HEK293 (cell line): ENCODE results near the gene SYTL1.
A peak's percentile ranks its signal among the peaks of the same experiment; 100 is the strongest.

Experiments used
- CTCF ChIA-PET: fragments of 350-600 bp; formaldehyde crosslinking; extraction: SDS; loops from one replicate; lab custom pipeline; 2021; ENCODE audit warnings: antibody characterized with exemption; lab: Yijun Ruan, JAX
- POLR2A ChIA-PET: fragments of 300-600 bp; formaldehyde crosslinking; extraction: SDS; loops from one replicate; lab custom pipeline; 2020; ENCODE audit warnings: antibody characterized with exemption, inconsistent platforms; lab: Yijun Ruan, JAX
- H3K27ac ChIP-seq: fragments of 200-500 bp; sonication (Bioruptor generic); 2 replicates; pipeline ENCODE4 v1.5.1; 2014; ENCODE audit warnings: low read depth, low read length, control low read depth, inconsistent platforms; ENCODE audit errors: extremely low read depth
- H3K36me3 ChIP-seq, 2 experiments: fragments of 200-500 bp in 1 of 2; sonication (Bioruptor generic) in 1 of 2; 1 replicate in 1 of 2; 2 replicates in 1 of 2; pipeline ENCODE4 v1.5.1; 2014 to 2017; ENCODE audit warnings: inconsistent platforms in 2 of 2, low read length in 2 of 2; ENCODE audit not compliant: control insufficient read depth in 2 of 2, insufficient read depth in 1 of 2
- H3K4me1 ChIP-seq: fragments of 200-500 bp; sonication (Bioruptor generic); 2 replicates; pipeline ENCODE4 v1.5.1; 2014; ENCODE audit warnings: mild to moderate bottlenecking, low read length, inconsistent platforms; ENCODE audit not compliant: control insufficient read depth, insufficient read depth
- H3K4me3 ChIP-seq: 2 replicates; pipeline ENCODE4 v1.5.1; 2011; ENCODE audit warnings: low read depth, mild to moderate bottlenecking, control low read depth, low read length, moderate library complexity
- H3K9me3 ChIP-seq: fragments of 200-500 bp; sonication (Bioruptor generic); 2 replicates; pipeline ENCODE4 v1.5.1; 2014; ENCODE audit warnings: low read depth, low read length, inconsistent platforms; ENCODE audit not compliant: control insufficient read depth, insufficient read depth
- GLIS1 ChIP-seq: fragments of 450-650 bp; formaldehyde crosslinking; IDR thresholded peaks from 2 replicates; pipeline ENCODE4 v1.5.1; 2016; ENCODE audit warnings: missing biosample characterization, missing genetic modification characterization
- KLF17 ChIP-seq: fragments of 450-650 bp; formaldehyde crosslinking; IDR thresholded peaks from 2 replicates; pipeline ENCODE4 v1.5.1; 2016; ENCODE audit warnings: missing biosample characterization, missing genetic modification characterization
- SP3 ChIP-seq: fragments of 450-650 bp; formaldehyde crosslinking; IDR thresholded peaks from 2 replicates; pipeline ENCODE4 v1.5.1; 2016; ENCODE audit warnings: missing biosample characterization, missing genetic modification characterization
- ZBTB1 ChIP-seq: fragments of 450-650 bp; formaldehyde crosslinking; IDR thresholded peaks from 2 replicates; pipeline ENCODE4 v1.5.1; 2016; ENCODE audit warnings: missing biosample characterization, missing genetic modification characterization
- ZBTB20 ChIP-seq: fragments of 450-650 bp; formaldehyde crosslinking; IDR thresholded peaks from 2 replicates; pipeline ENCODE4 v1.5.1; 2016; ENCODE audit warnings: missing biosample characterization, missing genetic modification characterization
- ZNF335 ChIP-seq: fragments of 450-650 bp; formaldehyde crosslinking; conservative IDR thresholded peaks from 2 replicates; pipeline ENCODE4 v1.5.1; 2016; ENCODE audit warnings: missing biosample characterization, missing genetic modification characterization
- ZNF394 ChIP-seq: fragments of 450-650 bp; formaldehyde crosslinking; IDR thresholded peaks from 2 replicates; pipeline ENCODE4 v1.5.1; 2016; ENCODE audit warnings: missing biosample characterization, missing genetic modification characterization, mild to moderate bottlenecking, moderate library complexity, borderline replicate concordance
- ZNF548 ChIP-seq: fragments of 450-650 bp; formaldehyde crosslinking; IDR thresholded peaks from 2 replicates; pipeline ENCODE4 v1.5.1; 2016; ENCODE audit warnings: missing biosample characterization, missing genetic modification characterization
- ZNF600 ChIP-seq: fragments of 450-650 bp; formaldehyde crosslinking; IDR thresholded peaks from 2 replicates; pipeline ENCODE4 v1.5.1; 2016; ENCODE audit warnings: missing biosample characterization, missing genetic modification characterization
- ZNF623 ChIP-seq: fragments of 450-650 bp; formaldehyde crosslinking; IDR thresholded peaks from 2 replicates; pipeline ENCODE4 v1.5.1; 2016; ENCODE audit warnings: missing biosample characterization, missing genetic modification characterization
- ZNF785 ChIP-seq: fragments of 450-650 bp; formaldehyde crosslinking; IDR thresholded peaks from 2 replicates; pipeline ENCODE4 v1.5.1; 2016; ENCODE audit warnings: missing biosample characterization, missing genetic modification characterization
- ZSCAN4 ChIP-seq: fragments of 450-650 bp; formaldehyde crosslinking; IDR thresholded peaks from 2 replicates; pipeline ENCODE4 v1.5.1; 2017; ENCODE audit warnings: missing biosample characterization, missing genetic modification characterization
- TF ChIP-seq, protein P1 (sequence below): fragments of 450-650 bp; formaldehyde crosslinking; IDR thresholded peaks from 2 replicates; pipeline ENCODE4 v1.5.1; 2016; ENCODE audit warnings: missing biosample characterization, missing genetic modification characterization, borderline replicate concordance
- TF ChIP-seq, protein P2 (sequence below): fragments of 450-650 bp; formaldehyde crosslinking; IDR thresholded peaks from 2 replicates; pipeline ENCODE4 v1.5.1; 2016; ENCODE audit warnings: missing biosample characterization, missing genetic modification characterization
- TF ChIP-seq, protein P3 (sequence below): fragments of 450-650 bp; formaldehyde crosslinking; IDR thresholded peaks from 2 replicates; pipeline ENCODE4 v1.5.1; 2016; ENCODE audit warnings: missing biosample characterization, missing genetic modification characterization
- TF ChIP-seq, protein P4 (sequence below): fragments of 450-650 bp; formaldehyde crosslinking; IDR thresholded peaks from 2 replicates; pipeline ENCODE4 v1.5.1; 2016; ENCODE audit warnings: missing biosample characterization, missing genetic modification characterization
- TF ChIP-seq, protein P5 (sequence below): fragments of 450-650 bp; formaldehyde crosslinking; IDR thresholded peaks from 2 replicates; pipeline ENCODE4 v1.5.1; 2016; ENCODE audit warnings: missing biosample characterization, missing genetic modification characterization
- TF ChIP-seq, protein P6 (sequence below): fragments of 450-650 bp; formaldehyde crosslinking; IDR thresholded peaks from 2 replicates; pipeline ENCODE4 v1.5.1; 2017; ENCODE audit warnings: missing biosample characterization, missing genetic modification characterization

The SYTL1 gene

GRCh38 chr1:27391511-27392095 lies 49.8 kb downstream of the SYTL1 start (continued):
- TF ChIP-seq, protein P1, sequence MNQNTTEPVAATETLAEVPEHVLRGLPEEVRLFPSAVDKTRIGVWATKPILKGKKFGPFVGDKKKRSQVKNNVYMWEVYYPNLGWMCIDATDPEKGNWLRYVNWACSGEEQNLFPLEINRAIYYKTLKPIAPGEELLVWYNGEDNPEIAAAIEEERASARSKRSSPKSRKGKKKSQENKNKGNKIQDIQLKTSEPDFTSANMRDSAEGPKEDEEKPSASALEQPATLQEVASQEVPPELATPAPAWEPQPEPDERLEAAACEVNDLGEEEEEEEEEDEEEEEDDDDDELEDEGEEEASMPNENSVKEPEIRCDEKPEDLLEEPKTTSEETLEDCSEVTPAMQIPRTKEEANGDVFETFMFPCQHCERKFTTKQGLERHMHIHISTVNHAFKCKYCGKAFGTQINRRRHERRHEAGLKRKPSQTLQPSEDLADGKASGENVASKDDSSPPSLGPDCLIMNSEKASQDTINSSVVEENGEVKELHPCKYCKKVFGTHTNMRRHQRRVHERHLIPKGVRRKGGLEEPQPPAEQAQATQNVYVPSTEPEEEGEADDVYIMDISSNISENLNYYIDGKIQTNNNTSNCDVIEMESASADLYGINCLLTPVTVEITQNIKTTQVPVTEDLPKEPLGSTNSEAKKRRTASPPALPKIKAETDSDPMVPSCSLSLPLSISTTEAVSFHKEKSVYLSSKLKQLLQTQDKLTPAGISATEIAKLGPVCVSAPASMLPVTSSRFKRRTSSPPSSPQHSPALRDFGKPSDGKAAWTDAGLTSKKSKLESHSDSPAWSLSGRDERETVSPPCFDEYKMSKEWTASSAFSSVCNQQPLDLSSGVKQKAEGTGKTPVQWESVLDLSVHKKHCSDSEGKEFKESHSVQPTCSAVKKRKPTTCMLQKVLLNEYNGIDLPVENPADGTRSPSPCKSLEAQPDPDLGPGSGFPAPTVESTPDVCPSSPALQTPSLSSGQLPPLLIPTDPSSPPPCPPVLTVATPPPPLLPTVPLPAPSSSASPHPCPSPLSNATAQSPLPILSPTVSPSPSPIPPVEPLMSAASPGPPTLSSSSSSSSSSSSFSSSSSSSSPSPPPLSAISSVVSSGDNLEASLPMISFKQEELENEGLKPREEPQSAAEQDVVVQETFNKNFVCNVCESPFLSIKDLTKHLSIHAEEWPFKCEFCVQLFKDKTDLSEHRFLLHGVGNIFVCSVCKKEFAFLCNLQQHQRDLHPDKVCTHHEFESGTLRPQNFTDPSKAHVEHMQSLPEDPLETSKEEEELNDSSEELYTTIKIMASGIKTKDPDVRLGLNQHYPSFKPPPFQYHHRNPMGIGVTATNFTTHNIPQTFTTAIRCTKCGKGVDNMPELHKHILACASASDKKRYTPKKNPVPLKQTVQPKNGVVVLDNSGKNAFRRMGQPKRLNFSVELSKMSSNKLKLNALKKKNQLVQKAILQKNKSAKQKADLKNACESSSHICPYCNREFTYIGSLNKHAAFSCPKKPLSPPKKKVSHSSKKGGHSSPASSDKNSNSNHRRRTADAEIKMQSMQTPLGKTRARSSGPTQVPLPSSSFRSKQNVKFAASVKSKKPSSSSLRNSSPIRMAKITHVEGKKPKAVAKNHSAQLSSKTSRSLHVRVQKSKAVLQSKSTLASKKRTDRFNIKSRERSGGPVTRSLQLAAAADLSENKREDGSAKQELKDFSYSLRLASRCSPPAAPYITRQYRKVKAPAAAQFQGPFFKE: no peak
- TF ChIP-seq, protein P2, sequence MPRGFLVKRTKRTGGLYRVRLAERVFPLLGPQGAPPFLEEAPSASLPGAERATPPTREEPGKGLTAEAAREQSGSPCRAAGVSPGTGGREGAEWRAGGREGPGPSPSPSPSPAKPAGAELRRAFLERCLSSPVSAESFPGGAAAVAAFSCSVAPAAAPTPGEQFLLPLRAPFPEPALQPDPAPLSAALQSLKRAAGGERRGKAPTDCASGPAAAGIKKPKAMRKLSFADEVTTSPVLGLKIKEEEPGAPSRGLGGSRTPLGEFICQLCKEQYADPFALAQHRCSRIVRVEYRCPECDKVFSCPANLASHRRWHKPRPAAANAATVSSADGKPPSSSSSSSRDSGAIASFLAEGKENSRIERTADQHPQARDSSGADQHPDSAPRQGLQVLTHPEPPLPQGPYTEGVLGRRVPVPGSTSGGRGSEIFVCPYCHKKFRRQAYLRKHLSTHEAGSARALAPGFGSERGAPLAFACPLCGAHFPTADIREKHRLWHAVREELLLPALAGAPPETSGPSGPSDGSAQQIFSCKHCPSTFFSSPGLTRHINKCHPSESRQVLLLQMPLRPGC: no peak
- TF ChIP-seq, protein P3, sequence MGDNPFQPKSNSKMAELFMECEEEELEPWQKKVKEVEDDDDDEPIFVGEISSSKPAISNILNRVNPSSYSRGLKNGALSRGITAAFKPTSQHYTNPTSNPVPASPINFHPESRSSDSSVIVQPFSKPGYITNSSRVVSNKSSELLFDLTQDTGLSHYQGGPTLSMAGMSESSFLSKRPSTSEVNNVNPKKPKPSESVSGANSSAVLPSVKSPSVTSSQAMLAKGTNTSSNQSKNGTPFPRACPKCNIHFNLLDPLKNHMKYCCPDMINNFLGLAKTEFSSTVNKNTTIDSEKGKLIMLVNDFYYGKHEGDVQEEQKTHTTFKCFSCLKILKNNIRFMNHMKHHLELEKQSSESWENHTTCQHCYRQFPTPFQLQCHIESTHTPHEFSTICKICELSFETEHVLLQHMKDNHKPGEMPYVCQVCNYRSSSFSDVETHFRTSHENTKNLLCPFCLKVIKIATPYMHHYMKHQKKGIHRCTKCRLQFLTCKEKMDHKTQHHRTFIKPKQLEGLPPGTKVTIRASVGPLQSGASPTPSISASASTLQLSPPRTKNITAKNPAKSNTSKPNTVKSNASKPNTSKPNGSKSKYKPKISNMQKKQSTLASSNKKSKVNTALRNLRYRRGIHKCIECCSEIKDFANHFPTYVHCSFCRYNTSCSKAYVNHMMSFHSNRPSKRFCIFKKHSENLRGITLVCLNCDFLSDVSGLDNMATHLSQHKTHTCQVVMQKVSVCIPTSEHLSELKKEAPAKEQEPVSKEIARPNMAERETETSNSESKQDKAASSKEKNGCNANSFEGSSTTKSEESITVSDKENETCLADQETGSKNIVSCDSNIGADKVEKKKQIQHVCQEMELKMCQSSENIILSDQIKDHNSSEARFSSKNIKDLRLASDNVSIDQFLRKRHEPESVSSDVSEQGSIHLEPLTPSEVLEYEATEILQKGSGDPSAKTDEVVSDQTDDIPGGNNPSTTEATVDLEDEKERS (tag by site-specific recombination): no peak
- 0 out of 2 replicates have a peak, but pooled peaks have one; percentile 23 for TF ChIP-seq KLF17 (tag by site-specific recombination)
- TF ChIP-seq, protein P4, sequence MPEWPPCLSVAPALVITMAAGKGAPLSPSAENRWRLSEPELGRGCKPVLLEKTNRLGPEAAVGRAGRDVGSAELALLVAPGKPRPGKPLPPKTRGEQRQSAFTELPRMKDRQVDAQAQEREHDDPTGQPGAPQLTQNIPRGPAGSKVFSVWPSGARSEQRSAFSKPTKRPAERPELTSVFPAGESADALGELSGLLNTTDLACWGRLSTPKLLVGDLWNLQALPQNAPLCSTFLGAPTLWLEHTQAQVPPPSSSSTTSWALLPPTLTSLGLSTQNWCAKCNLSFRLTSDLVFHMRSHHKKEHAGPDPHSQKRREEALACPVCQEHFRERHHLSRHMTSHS (tag by site-specific recombination): no peak
- peak; percentile 84 for TF ChIP-seq ZBTB20 (tag by site-specific recombination)
- TF ChIP-seq ZNF548 (tag by site-specific recombination): no peak
- TF ChIP-seq ZNF623 (tag by site-specific recombination): no peak
- TF ChIP-seq ZNF335 (tag by site-specific recombination): peak; percentile 67
- TF ChIP-seq, protein P5, sequence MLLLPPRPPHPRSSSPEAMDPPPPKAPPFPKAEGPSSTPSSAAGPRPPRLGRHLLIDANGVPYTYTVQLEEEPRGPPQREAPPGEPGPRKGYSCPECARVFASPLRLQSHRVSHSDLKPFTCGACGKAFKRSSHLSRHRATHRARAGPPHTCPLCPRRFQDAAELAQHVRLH: no peak

DNA sequence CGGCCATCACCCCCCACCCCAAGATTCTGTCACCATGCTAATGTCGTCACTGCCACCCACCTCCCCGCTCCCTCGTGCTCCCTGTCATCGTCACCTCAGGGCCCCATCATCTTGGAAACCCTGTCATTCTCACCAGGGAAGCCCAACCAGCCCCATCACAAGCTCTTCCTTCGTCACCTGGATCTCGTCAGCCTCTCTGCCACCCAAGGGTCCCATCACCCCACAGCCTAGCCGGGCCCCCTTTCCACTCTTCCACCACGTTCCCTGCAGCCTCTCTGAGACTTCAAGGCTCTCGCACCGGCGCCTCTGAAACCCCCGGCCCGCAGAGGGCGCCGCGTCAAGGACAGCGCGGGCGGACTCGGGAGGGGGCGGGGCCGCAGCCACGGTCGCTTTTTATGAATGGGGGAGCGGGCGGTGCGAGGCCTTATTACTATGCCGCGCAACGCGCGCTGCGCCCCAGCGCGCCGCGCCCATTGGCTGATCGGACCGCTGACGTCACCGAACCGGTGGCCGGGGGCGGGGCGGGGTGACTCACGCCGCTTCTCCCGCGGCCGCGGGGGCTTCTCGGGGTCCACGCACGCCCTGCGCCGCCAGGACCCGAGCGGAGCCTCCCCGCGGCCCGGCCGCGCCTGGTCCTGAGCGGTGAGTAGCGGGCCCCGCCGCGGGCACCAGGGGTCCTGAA lies 50.4 kb downstream of the SYTL1 start, which contains the start of gene GPR3:
Gene GPR3, plus strand, starts transcription at position 527 of the 682 bp plus-strand sequence. CDS start 1,177 bp downstream, outside the sequence.
- Histone ChIP-seq H3K9me3 (no peaks in the 10 kb centered on the region), H3K27ac (no peak within 1 kb of the TSS), H3K4me1 (no peaks in the 10 kb centered on the region), H3K4me3 (peak within 1 kb of the TSS; percentile 45), H3K36me3 (no peaks in the 10 kb centered on the region)
- POLR2A ChIA-PET: interaction anchor here (1.3 kb wide), 1 partner anchor 26 kb away, joined by 9 read pairs; the partner anchor contains the start of gene MAP3K6
- CTCF ChIA-PET: interaction anchor here (0.6 to 3.1 kb wide), 11 partner anchors 9 to 290 kb away, joined by 3 to 23 read pairs (median 5); partner anchors contain the start of gene CD164L2
- TF ChIP-seq ZBTB1 (tag by site-specific recombination): no peak
- TF ChIP-seq, protein P6, sequence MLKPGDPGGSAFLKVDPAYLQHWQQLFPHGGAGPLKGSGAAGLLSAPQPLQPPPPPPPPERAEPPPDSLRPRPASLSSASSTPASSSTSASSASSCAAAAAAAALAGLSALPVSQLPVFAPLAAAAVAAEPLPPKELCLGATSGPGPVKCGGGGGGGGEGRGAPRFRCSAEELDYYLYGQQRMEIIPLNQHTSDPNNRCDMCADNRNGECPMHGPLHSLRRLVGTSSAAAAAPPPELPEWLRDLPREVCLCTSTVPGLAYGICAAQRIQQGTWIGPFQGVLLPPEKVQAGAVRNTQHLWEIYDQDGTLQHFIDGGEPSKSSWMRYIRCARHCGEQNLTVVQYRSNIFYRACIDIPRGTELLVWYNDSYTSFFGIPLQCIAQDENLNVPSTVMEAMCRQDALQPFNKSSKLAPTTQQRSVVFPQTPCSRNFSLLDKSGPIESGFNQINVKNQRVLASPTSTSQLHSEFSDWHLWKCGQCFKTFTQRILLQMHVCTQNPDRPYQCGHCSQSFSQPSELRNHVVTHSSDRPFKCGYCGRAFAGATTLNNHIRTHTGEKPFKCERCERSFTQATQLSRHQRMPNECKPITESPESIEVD (tag by site-specific recombination): no peak
- TF ChIP-seq SP3: peak; percentile 76
- peak; percentile 3; the same call in 1 of the 2 replicates for TF ChIP-seq GLIS1
- peak; percentile 74; the same call in 1 of the 2 replicates for TF ChIP-seq ZNF394 (tag by site-specific recombination)
- peak; percentile 65; the same call in 1 of the 2 replicates for TF ChIP-seq ZNF785
- peak; percentile 46; the same call in 1 of the 2 replicates for TF ChIP-seq ZNF600
- no peak for TF ChIP-seq ZSCAN4 (tag by site-specific recombination)
